HepG2 (cell line): Measurements from ENCODE around the gene B4GALT3.

Source experiments
- CHD4 ChIP-seq: fragments of 200-600 bp; sonication (generic); IDR thresholded peaks from 2 replicates; pipeline ENCODE4 v1.7.0; 2017; ENCODE audit warnings: mild to moderate bottlenecking, low read length, borderline replicate concordance
- FOXK1 ChIP-seq: sonication (generic); formaldehyde crosslinking; IDR thresholded peaks from 2 replicates; pipeline ENCODE4 v1.4.0; 2020; ENCODE audit warnings: low read depth, missing genetic modification reagents, borderline replicate concordance
- ISL2 ChIP-seq: sonication (generic); formaldehyde crosslinking; IDR thresholded peaks from 2 replicates; pipeline ENCODE4 v1.5.0; 2020; ENCODE audit warnings: missing genetic modification reagents
- MATR3 ChIP-seq: sonication (generic); formaldehyde crosslinking; IDR thresholded peaks from 2 replicates; pipeline ENCODE4 v1.4.0; 2020; ENCODE audit warnings: missing genetic modification reagents
- TP53 ChIP-seq: sonication (generic); formaldehyde crosslinking; conservative IDR thresholded peaks from 2 replicates; pipeline ENCODE4 v1.4.0; 2020; ENCODE audit warnings: missing genetic modification reagents
- TF ChIP-seq, protein P1 (sequence below): sonication (generic); formaldehyde crosslinking; IDR thresholded peaks from 2 replicates; pipeline ENCODE4 v1.5.0; 2020; ENCODE audit warnings: mild to moderate bottlenecking, missing genetic modification reagents, moderate library complexity
- TF ChIP-seq, protein P2 (sequence below): sonication (generic); formaldehyde crosslinking; IDR thresholded peaks from 2 replicates; pipeline ENCODE4 v1.4.0; 2020; ENCODE audit warnings: mild to moderate bottlenecking, missing genetic modification reagents

DNA sequence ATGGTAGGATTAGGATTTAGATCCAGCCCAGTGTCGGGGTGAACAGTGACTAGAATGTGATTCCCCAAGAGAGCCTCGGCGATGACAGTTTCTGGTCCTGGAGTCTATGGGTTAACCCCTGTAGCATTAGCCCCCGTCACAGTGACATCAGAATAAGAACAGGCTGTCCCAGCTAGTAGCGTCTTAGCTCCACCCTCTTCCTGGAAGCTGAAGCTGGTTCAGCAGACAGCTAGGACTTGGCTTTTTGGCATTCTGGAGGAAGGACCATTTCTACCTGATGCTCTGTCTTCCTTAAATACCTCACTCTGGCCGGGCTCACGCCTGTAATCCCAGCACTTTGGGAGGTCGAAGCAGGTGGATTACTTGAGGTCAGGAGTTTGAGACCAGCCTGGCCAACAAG is 29.9 kb upstream of the B4GALT3 start:
- TF ChIP-seq, protein P1, sequence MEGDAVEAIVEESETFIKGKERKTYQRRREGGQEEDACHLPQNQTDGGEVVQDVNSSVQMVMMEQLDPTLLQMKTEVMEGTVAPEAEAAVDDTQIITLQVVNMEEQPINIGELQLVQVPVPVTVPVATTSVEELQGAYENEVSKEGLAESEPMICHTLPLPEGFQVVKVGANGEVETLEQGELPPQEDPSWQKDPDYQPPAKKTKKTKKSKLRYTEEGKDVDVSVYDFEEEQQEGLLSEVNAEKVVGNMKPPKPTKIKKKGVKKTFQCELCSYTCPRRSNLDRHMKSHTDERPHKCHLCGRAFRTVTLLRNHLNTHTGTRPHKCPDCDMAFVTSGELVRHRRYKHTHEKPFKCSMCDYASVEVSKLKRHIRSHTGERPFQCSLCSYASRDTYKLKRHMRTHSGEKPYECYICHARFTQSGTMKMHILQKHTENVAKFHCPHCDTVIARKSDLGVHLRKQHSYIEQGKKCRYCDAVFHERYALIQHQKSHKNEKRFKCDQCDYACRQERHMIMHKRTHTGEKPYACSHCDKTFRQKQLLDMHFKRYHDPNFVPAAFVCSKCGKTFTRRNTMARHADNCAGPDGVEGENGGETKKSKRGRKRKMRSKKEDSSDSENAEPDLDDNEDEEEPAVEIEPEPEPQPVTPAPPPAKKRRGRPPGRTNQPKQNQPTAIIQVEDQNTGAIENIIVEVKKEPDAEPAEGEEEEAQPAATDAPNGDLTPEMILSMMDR: no peak
- no peak for TF ChIP-seq MATR3 (CRISPR knock-in tag)
- TF ChIP-seq FOXK1 (CRISPR knock-in tag): no peak
- TF ChIP-seq CHD4: no peak
- no peak for TF ChIP-seq TP53 (CRISPR knock-in tag)
- TF ChIP-seq ISL2: no peak
- TF ChIP-seq, protein P2, sequence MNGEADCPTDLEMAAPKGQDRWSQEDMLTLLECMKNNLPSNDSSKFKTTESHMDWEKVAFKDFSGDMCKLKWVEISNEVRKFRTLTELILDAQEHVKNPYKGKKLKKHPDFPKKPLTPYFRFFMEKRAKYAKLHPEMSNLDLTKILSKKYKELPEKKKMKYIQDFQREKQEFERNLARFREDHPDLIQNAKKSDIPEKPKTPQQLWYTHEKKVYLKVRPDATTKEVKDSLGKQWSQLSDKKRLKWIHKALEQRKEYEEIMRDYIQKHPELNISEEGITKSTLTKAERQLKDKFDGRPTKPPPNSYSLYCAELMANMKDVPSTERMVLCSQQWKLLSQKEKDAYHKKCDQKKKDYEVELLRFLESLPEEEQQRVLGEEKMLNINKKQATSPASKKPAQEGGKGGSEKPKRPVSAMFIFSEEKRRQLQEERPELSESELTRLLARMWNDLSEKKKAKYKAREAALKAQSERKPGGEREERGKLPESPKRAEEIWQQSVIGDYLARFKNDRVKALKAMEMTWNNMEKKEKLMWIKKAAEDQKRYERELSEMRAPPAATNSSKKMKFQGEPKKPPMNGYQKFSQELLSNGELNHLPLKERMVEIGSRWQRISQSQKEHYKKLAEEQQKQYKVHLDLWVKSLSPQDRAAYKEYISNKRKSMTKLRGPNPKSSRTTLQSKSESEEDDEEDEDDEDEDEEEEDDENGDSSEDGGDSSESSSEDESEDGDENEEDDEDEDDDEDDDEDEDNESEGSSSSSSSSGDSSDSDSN (CRISPR knock-in tag): no peak
